ENCODE results near the gene GSG1L.

GSG1L gene

GRCh38 chr16:28019218-28019617 is 44.3 kb downstream of the GSG1L start:
- no peak overlapping the region for H3K27ac ChIP-seq
- no peaks in the 10 kb centered on the region for H3K27me3 ChIP-seq (ENCODE audit: insufficient read depth, low read depth, severe bottlenecking)
- no peaks in the 10 kb centered on the region for H3K36me3 ChIP-seq
- H3K4me3 ChIP-seq (ENCODE audit: low read depth, low read length), result no peak overlapping the region
- no peak for DNase-seq
- TF ChIP-seq, protein P1, sequence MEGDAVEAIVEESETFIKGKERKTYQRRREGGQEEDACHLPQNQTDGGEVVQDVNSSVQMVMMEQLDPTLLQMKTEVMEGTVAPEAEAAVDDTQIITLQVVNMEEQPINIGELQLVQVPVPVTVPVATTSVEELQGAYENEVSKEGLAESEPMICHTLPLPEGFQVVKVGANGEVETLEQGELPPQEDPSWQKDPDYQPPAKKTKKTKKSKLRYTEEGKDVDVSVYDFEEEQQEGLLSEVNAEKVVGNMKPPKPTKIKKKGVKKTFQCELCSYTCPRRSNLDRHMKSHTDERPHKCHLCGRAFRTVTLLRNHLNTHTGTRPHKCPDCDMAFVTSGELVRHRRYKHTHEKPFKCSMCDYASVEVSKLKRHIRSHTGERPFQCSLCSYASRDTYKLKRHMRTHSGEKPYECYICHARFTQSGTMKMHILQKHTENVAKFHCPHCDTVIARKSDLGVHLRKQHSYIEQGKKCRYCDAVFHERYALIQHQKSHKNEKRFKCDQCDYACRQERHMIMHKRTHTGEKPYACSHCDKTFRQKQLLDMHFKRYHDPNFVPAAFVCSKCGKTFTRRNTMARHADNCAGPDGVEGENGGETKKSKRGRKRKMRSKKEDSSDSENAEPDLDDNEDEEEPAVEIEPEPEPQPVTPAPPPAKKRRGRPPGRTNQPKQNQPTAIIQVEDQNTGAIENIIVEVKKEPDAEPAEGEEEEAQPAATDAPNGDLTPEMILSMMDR (IDR thresholded peaks at IDR 0.05; ENCODE audit: low read depth, low read length), result no peak
- peaks cover 2% of the 10 kb centered on the region for H3K9me3 ChIP-seq (ENCODE audit: severe bottlenecking)

DNA sequence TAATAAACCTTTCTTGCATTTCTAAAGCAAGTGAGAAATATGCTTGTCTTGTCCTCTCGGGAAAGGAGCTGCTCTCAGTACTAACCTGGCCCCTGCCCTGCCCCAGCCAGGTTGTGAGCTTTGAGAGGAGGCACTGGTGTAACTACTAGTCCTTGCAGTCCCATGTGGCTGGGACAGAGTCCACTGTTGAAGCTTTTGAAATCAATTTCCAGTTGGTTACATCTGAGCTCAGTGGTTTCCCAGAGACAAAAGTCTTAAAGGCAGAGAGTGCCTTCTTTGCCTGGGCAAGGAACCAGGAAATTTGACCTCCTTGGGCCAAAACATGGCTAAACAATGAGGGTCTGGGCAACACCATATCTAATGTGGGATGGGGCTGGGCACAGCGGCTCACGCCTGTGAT is 48.7 kb downstream of the GSG1L start:
- Histone ChIP-seq H3K9me3 (ENCODE audit: severe bottlenecking) (peaks cover 2% of the 10 kb centered on the region), H3K27me3 (ENCODE audit: insufficient read depth, low read depth, severe bottlenecking) (no peaks in the 10 kb centered on the region), H3K27ac (no peak overlapping the region), H3K4me3 (ENCODE audit: low read depth, low read length) (no peak overlapping the region), H3K36me3 (no peaks in the 10 kb centered on the region)
- no peak for DNase-seq
- TF ChIP-seq, protein P1 (IDR thresholded peaks at IDR 0.05; ENCODE audit: low read depth, low read length), result no peak

GRCh38 chr16:28013878-28014277 is 49.6 kb downstream of the GSG1L start:
- peaks cover 2% of the 10 kb centered on the region for H3K9me3 ChIP-seq (ENCODE audit: severe bottlenecking)
- TF ChIP-seq, protein P1 (IDR thresholded peaks at IDR 0.05; ENCODE audit: low read depth, low read length), result no peak
- no peaks in the 10 kb centered on the region for H3K27me3 ChIP-seq (ENCODE audit: insufficient read depth, low read depth, severe bottlenecking)
- no peak for DNase-seq
- no peak overlapping the region for H3K4me3 ChIP-seq (ENCODE audit: low read depth, low read length)
- no peaks in the 10 kb centered on the region for H3K36me3 ChIP-seq
- H3K27ac ChIP-seq, result no peak overlapping the region

- Histone ChIP-seq H3K9me3 (ENCODE audit: severe bottlenecking) (peaks cover 2% of the 10 kb centered on the region), H3K27me3 (ENCODE audit: insufficient read depth, low read depth, severe bottlenecking) (no peaks in the 10 kb centered on the region), H3K36me3 (no peaks in the 10 kb centered on the region), H3K4me3 (ENCODE audit: low read depth, low read length) (no peak overlapping the region), H3K27ac (no peak overlapping the region)
- no peak for DNase-seq
- TF ChIP-seq, protein P1 (IDR thresholded peaks at IDR 0.05; ENCODE audit: low read depth, low read length), result no peak
These were observed 50.1 kb downstream of the GSG1L start for GRCh38 chr16:28013392-28013791.

DNA sequence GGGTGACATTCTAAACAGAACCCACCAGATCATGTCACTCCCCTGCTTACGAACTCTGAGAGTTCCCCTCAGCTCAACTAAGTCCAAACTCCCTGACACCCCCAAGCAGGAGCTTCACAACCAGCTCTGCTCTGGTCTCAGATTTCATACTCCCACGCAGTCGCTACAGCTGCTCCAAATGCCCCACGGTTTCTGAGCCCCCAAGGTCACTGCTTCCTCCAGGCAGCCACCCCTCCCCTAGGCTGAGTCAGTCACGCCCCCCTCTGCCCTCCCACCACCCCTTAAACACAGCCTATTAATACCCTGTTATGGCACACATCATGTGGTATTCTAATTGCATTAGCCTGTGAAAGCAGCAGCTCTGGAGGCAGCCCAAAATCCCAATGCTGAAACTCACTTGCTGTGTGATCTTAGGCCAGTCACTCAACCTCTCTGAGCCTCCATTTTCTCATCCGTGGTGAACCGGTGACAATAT is 51.5 kb downstream of the GSG1L start:
- Histone ChIP-seq H3K4me3 (ENCODE audit: low read depth, low read length) (no peak overlapping the region), H3K27ac (peak overlapping the region; percentile 51), H3K36me3 (no peaks in the 10 kb centered on the region), H3K9me3 (ENCODE audit: severe bottlenecking) (no peaks in the 10 kb centered on the region), H3K27me3 (ENCODE audit: insufficient read depth, low read depth, severe bottlenecking) (no peaks in the 10 kb centered on the region)
- peak; percentile 80 for DNase-seq
- TF ChIP-seq, protein P1 (IDR thresholded peaks at IDR 0.05; ENCODE audit: low read depth, low read length), result no peak

DNA sequence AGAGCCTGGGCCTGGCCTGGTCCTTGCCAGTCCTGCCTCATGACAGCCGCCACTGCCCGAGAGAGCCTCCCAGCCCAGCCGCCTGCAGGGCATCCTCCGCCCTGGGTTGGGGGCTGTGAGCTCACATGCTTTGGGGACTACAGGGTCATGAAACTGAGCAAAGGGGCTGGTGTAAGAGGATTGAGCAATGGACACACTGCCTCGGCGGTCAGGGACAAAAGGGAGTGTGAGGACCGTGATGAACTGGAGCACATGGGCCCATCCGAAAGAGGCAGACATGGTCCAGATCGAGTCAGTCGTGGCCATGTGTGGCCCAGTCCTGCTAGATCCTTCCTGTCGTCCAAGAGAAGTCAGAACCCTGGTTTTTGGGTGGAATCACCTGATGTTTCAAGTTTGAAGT is 52.3 kb downstream of the GSG1L start:
- H3K36me3 ChIP-seq, result no peaks in the 10 kb centered on the region
- H3K9me3 ChIP-seq (ENCODE audit: severe bottlenecking), result no peaks in the 10 kb centered on the region
- H3K27me3 ChIP-seq (ENCODE audit: insufficient read depth, low read depth, severe bottlenecking), result no peaks in the 10 kb centered on the region
- peak overlapping the region; percentile 51 for H3K27ac ChIP-seq
- no peak overlapping the region for H3K4me3 ChIP-seq (ENCODE audit: low read depth, low read length)
- no peak for DNase-seq
- TF ChIP-seq, protein P1 (IDR thresholded peaks at IDR 0.05; ENCODE audit: low read depth, low read length), result no peak
